Lower lobe of right lung (tissue), 2 donors: ENCODE data around the gene DDX4. TPM values are rescaled to one million over a fixed set of nuclear protein-coding genes. Genes with fewer than 3 reads are reported as not detected.
"Not testable (repeated sequence)": the region's sequence is repeated elsewhere in the genome, so short reads cannot be mapped to it uniquely, and the experiment has no call there.

Experiments used
- ATAC-seq, 2 donors: fragments of 200-7000 bp; cut with Tn5 transposase; one replicate each; pipeline ENCODE4 v1.9.1; 2020 to 2022; ENCODE audit warnings: mild to moderate bottlenecking in 2 of 2, moderate library complexity in 2 of 2
- DNase-seq: peaks from one replicate; pipeline ENCODE4 v3.0.0-alpha.2; 2020
- H3K27ac ChIP-seq: fragments of 200-600 bp; one replicate; pipeline ENCODE4 v1.8.0; 2022
- H3K27me3 ChIP-seq: fragments of 200-600 bp; one replicate; pipeline ENCODE4 v1.8.0; 2022; ENCODE audit warnings: low read depth
- H3K36me3 ChIP-seq: fragments of 200-600 bp; one replicate; pipeline ENCODE4 v1.8.0; 2022; ENCODE audit warnings: mild to moderate bottlenecking
- H3K4me1 ChIP-seq: fragments of 200-600 bp; one replicate; pipeline ENCODE4 v1.8.0; 2022
- H3K4me3 ChIP-seq: fragments of 200-600 bp; one replicate; pipeline ENCODE4 v1.8.0; 2022; ENCODE audit warnings: mild to moderate bottlenecking
- H3K9me3 ChIP-seq: fragments of 200-600 bp; one replicate; pipeline ENCODE4 v1.8.0; 2022
- intact Hi-C: fragments of 100-400 bp; cut with DNase I; formaldehyde crosslinking; loops from one replicate; pipeline ENCODE4 v1.11.0; 2022
- total RNA-seq: library from RNA; stranded (reverse); fragmentation: NEBNext Ultra II Directional; extraction: Animal tissue kit (Norgen Biotek cat#: 25700); gene quantifications from one replicate; pipeline ENCODE4 v1.2.1, GENCODE V29; 2021
- TF ChIP-seq, protein P1 (sequence below): fragments of 200-600 bp; IDR thresholded peaks from one replicate; pipeline ENCODE4 v1.8.0; 2022; ENCODE audit warnings: antibody characterized with exemption, mild to moderate bottlenecking
- donor health status: DM: no; HTN: yes; CAD: no; lungs with severe emphysema.

The DDX4 gene
- total RNA-seq, 1 donor from 2014 or later = not detected

DNA sequence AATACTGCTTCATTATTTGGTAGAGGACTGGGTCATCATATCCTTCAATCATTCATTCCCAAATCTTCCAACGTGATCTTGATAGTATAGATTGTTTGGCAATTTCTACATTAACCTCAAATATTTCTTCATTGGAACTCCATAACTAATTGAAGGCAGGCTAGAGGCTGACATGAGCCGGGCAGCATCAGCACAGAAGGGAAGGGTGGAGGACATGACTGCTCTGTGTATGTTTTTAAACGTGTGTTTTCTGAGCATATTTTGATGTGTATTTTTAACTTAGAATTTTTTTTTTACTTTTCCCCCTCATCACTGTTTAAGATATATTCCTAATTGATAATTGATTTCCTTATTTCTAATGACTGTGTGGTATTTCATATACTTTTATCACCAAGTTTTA lies 12.6 kb downstream of the DDX4 start:
- intact Hi-C loops = no loop called here

DNA sequence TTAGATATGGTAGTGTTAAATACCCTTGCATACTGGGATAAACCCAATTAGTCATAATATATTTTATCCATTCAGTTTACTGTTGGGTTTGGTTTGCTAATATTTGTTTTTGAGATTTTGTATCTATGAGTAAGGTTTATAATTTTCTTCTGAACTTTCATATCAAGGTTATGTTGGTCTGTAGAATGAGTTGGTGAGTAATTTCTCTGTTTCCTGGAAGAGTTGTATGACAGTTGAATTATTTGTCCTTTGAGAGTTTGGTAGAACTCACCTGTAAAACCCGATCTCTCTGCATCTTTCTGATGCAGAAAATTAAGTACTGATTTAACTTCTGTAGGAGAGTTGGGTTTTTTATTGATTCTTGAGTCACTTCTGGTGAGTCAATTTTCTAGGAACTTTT lies 20.4 kb downstream of the DDX4 start:
- H3K36me3 ChIP-seq = no peaks in the 10 kb centered on the region
- intact Hi-C loops = no loop called here
- TF ChIP-seq, protein P1, sequence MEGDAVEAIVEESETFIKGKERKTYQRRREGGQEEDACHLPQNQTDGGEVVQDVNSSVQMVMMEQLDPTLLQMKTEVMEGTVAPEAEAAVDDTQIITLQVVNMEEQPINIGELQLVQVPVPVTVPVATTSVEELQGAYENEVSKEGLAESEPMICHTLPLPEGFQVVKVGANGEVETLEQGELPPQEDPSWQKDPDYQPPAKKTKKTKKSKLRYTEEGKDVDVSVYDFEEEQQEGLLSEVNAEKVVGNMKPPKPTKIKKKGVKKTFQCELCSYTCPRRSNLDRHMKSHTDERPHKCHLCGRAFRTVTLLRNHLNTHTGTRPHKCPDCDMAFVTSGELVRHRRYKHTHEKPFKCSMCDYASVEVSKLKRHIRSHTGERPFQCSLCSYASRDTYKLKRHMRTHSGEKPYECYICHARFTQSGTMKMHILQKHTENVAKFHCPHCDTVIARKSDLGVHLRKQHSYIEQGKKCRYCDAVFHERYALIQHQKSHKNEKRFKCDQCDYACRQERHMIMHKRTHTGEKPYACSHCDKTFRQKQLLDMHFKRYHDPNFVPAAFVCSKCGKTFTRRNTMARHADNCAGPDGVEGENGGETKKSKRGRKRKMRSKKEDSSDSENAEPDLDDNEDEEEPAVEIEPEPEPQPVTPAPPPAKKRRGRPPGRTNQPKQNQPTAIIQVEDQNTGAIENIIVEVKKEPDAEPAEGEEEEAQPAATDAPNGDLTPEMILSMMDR = no peak

More for the DNA sequence above, 12.6 kb downstream of the DDX4 start:
- Histone ChIP-seq H3K4me1 (no peaks in the 10 kb centered on the region), H3K27me3 (no peaks in the 10 kb centered on the region), H3K4me3 (no peak overlapping the region), H3K27ac (no peak overlapping the region), H3K36me3 (no peaks in the 10 kb centered on the region), H3K9me3 (no peaks in the 10 kb centered on the region)
- ATAC-seq (no peak), DNase-seq (no peak)
- TF ChIP-seq, protein P1 = no peak

DNA sequence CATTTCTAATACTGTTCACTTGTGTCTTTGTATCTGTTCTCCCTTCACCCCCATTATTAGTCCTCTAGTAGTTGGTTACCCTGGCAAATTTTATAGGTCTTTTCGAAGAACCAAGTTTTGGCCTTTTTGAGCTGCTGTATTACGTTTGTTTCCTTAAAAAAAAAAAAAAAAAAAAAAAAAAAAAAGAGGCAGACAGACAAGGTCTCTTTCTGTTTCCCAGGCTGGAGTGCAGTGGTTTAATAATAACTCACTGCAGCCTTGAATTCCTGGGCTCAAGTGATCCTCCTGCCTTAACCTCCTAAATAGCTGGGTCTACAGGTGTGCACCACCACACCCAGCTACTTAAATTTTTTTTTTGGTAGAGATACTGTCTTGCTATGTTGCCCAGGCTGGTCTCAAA lies 20.9 kb downstream of the DDX4 start:
- Histone ChIP-seq H3K27ac (no peak overlapping the region), H3K36me3 (no peaks in the 10 kb centered on the region), H3K9me3 (no peaks in the 10 kb centered on the region), H3K4me3 (no peak overlapping the region), H3K27me3 (no peaks in the 10 kb centered on the region), H3K4me1 (no peaks in the 10 kb centered on the region)
- no peak for ATAC-seq
- intact Hi-C loops = no loop called here
- TF ChIP-seq, protein P1 = no peak
- no peak for DNase-seq

More for the DNA sequence above, 20.4 kb downstream of the DDX4 start:
- H3K4me3 ChIP-seq = no peak overlapping the region
- no peaks in the 10 kb centered on the region for H3K9me3 ChIP-seq
- H3K4me1 ChIP-seq = no peaks in the 10 kb centered on the region
- ATAC-seq = no peak
- H3K27ac ChIP-seq = no peak overlapping the region
- DNase-seq = no peak
- no peaks in the 10 kb centered on the region for H3K27me3 ChIP-seq

DNA sequence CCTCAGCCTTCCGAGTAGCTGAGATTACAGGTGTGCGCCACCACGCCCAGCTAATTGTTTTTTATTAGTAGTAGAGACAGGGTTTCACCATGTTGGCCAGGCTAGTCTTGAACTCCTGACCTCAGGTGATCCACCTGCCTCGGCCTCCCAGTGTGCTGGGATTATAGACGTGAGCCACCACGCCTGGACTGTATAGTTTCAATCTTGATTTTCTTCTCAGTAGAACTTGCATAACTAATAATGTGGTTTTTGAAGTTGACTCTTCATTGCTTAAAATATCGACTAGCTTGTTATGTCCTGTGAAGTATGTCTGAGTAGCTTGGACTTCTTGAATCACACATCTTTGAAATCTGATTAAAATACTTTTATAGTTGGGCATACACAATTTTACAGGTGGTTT lies 23.9 kb downstream of the DDX4 start:
- ATAC-seq, H3K9me3 ChIP-seq, H3K4me1 ChIP-seq, H3K27me3 ChIP-seq, intact Hi-C loops, H3K36me3 ChIP-seq, H3K27ac ChIP-seq, H3K4me3 ChIP-seq, DNase-seq: not testable (repeated sequence)

DNA sequence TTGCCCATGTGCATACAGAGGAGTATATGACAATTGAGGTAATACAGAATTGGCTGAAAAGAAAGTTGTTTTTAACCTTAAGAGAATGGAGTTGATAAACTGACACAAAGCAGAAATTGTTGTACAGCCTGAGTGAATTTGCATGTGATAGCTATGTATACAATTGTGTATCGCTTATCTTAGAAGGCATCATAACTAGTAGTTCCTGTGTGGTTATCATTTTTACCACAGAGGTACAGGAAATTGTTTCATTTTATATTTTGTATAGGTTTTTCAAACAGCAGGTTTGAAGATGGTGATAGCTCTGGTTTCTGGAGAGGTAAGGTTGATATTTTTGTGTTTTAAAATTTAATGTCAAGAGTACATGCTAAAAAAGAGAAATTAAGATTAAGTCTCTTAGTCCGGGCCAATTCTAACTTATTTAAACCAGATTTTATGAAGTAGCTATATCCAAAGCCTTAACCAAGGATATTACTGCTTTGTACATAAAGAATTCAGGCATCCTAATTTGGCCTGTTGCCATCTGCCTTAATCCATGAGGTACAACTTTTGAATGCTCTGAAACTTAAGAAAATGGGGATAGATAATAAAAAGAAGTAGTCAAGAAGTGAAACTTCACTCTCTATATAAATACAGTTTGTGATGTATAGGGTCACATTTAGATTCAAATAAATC lies 26.0 kb downstream of the DDX4 start:
- no peaks in the 10 kb centered on the region for H3K9me3 ChIP-seq
- no peaks in the 10 kb centered on the region for H3K36me3 ChIP-seq
- no peaks in the 10 kb centered on the region for H3K4me1 ChIP-seq
- no peak overlapping the region for H3K27ac ChIP-seq
- TF ChIP-seq, protein P1 = no peak
- no peak overlapping the region for H3K4me3 ChIP-seq
- H3K27me3 ChIP-seq = no peaks in the 10 kb centered on the region
- intact Hi-C loops = no loop called here
- DNase-seq = no peak
- no peak for ATAC-seq

DNA sequence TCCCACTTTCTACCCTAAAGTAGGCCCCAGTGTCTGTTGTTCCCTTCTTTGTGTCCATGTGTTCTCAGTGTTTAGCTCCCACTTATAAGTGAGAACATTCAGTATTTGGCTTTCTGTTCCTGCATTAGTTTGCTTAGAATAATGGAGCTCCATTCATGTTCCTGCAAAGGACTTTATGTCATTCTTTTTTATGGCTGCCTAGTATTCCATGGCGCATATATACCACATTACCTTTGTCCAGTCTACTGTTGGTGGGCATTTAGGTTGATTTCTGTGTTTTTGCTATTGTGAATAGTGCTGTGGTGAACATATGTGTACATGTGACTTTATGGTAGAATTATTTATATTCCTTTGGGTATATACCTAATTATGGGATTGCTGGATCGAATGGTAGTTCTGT lies 30.4 kb downstream of the DDX4 start:
- H3K27ac ChIP-seq = no peak overlapping the region
- H3K9me3 ChIP-seq = no peaks in the 10 kb centered on the region
- H3K4me1 ChIP-seq = peaks cover 5% of the 10 kb centered on the region
- ATAC-seq (no peak), DNase-seq (no peak)
- TF ChIP-seq, protein P1 = no peak
- no peaks in the 10 kb centered on the region for H3K27me3 ChIP-seq
- intact Hi-C loops = no loop called here
- no peak overlapping the region for H3K4me3 ChIP-seq
- H3K36me3 ChIP-seq = no peaks in the 10 kb centered on the region
